Stimulated activated CD8-positive, alpha-beta memory T cell treated with anti-CD3 and anti-CD28 coated beads, Interleukin-12 subunit alpha, Interleukin-12 subunit beta, amount 100 ng/mL, for 4 hours (primary cell): ENCODE data around the gene RABL3.
"Not testable (repeated sequence)": the region's sequence is repeated elsewhere in the genome, so short reads cannot be mapped to it uniquely, and the experiment has no call there.

Source experiments
- DNase-seq: peaks from one replicate; pipeline ENCODE4 v3.0.0-alpha.2; 2020; ENCODE audit warnings: low read depth

RABL3 gene

GRCh38 chr3:120743556-120744195 is 1.4 kb upstream of the RABL3 start:
- no peak for DNase-seq

GRCh38 chr3:120742849-120743365 is 591 bp upstream of the RABL3 start:
- DNase-seq = no peak

DNA sequence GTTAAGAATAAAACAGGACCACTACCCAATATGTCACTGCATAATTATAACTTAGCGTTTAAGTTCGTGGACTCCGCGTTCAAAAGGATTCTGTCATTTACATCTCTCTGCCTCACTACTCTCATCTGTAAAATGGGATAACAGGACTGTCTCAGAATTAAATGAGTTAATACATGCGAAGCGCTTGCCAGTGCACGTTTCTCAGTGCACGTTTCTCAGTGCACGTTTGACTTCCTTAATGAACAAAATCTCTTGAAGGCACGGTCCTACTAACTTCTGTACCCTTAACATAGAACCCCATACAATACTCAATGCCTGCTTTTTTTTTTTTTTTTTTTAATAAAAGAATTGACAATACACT is 499 bp downstream of the RABL3 start:
- DNase-seq = no peak

- no peak for DNase-seq
Measured at GRCh38 chr3:120741320-120741719, 996 bp downstream of the RABL3 start.

- DNase-seq = not testable (repeated sequence)
Measured at GRCh38 chr3:120738006-120738405, 4.3 kb downstream of the RABL3 start.

DNA sequence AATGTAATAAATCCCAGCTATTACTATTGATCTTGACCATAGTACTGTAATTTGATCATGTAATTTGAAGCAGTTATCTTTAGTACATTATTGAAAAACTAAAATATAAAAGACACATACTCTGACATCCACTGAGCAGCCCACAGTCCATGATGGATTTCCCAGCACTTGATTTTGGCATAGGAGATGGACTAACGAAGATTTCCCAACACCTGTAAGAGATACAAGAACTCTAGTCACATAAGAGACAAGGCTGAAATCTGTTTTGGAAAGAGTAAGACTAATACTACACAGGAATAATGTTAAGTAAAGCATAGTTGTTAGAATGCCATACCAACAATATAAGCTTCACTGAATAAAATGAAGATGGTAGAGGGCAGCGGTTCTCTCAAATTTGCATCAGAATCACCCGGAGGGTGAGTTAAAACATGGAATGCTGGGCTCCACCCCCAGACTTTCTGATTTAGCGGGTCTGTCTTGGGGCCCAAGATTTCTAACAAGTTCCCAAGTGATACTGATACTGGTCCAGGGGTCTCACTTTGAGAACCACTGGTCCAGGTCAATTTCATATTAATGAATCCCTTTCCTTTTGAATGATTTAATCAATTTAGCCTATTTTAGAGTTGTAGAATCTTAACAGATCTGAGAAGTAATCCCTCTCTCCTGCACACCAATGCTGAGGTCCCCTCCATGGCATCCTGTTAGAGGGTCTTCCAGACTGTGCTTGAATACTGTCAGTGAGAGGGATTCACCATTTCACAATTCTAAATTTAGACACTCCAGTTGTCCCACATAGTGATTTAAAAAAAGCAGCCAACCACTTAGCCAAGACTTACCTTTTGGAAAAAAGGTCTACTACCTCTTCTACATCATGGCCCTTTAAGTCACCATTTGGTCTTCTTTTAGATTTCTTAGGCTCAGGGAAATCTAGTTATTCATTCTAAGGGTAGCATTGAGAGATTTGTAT is 11.5 kb downstream of the RABL3 start:
- no peak for DNase-seq

DNA sequence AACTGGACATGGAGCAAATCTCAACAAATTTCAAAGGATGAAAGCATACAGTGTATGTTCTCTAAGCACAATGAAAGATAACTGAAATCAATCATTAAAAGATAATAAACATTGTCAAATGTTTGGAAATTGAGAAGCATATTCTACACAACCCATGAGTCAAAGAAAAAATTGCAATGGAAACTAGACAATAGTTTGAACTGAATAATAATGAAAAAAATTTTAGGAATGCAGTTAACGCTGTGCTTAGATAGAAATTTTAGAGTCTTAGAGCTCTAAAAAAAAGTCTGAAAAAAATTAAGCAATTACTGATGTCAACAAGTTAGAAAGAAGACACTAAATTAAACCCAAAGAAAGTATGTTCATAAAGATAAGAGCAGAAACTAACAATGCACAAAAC is 15.5 kb downstream of the RABL3 start:
- DNase-seq = no peak

DNA sequence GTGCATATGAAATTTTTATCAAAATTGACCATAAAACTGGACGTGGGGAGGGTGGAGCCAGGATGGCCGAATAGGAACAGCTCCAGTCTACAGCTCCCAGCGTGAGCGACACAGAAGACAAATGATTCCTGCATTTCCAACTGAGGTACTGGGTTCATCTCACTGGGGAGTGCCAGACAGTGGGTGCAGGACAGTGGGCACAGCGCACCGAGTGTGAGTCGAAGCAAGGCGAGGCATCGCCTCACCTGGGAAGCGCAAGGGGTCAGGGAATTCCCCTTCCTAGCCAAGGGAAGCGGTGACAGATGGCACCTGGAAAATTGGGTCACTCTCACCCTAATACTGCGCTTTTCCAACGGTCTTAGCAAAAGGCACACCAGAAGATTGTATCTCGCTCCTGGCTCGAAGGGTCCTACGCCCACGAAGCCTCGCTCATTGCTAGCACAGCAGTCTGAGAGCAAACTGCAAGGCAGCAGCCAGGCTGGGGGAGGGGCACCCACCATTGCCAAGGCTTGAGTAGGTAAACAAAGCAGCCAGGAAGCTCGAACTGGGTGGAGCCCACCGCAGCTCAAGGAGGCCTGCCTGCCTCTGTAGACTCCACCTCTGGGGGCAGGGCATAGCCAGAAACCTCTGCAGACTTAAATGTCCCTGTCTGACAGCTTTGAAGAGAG is 23.0 kb downstream of the RABL3 start:
- peak; percentile 35 for DNase-seq

DNA sequence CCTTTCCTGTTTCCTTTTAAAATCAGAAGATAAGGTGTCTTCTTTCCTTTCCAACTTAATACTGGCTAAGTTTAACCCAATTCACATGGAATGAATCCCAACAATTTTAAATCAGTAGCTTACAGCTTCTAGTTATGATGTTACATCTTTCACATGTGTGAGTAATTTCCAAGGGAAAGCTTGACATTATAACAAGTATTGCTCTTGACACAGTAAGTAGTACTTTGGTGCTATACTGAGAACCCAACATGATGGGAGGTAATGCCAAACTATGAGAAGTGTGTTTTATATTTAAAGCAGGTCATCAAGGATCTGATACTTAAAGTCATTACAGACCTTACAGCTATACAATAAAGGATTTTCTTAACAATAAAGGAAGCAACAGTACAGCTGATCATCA is 29.1 kb downstream of the RABL3 start:
- DNase-seq = no peak

DNA sequence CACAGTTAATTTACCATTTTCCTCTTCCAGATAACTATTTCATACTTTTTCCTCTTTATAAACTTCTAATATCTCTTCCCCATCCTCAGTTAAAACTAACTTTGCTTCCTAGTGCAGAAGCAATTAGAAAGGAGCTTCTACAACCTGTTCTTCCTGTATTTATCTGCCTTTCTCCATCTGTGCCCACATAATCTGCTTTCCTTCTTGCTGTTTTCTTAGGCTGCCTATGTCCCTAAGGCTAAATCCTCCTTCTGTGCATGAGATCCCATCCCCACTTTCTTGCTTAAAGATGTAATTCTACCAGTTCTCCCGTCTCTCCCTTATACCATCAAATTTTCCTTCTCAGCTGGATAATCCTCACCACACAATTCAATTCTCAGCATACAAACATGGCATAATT is 31.9 kb downstream of the RABL3 start:
- DNase-seq = no peak

- DNase-seq = no peak
Measured at GRCh38 chr3:120708408-120708807, 33.9 kb downstream of the RABL3 start.

DNA sequence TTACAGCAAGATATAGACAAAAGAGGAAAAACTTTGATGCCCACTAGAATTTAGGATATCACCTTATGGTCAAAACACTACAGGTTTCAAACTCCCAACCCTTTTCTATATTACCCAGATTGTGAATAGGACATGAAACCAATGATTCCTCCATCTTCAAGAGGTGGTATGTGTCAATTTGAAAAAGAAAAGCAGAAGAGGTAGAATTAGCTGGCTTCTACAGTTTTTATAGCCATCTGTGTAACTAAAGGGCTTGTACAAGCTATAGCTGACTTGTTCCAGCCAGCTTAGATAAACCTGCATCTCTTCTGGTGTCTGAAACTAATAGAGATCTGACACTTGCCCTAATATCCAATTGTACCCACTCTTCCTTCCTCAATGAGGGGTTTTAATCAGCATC is 35.4 kb downstream of the RABL3 start:
- DNase-seq = no peak

GRCh38 chr3:120705884-120706582 is 36.3 kb downstream of the RABL3 start:
- no peak for DNase-seq

GRCh38 chr3:120699333-120699732 is 43.0 kb downstream of the RABL3 start:
- no peak for DNase-seq

- DNase-seq = no peak
Measured at GRCh38 chr3:120693439-120694171, 48.7 kb downstream of the RABL3 start.

DNA sequence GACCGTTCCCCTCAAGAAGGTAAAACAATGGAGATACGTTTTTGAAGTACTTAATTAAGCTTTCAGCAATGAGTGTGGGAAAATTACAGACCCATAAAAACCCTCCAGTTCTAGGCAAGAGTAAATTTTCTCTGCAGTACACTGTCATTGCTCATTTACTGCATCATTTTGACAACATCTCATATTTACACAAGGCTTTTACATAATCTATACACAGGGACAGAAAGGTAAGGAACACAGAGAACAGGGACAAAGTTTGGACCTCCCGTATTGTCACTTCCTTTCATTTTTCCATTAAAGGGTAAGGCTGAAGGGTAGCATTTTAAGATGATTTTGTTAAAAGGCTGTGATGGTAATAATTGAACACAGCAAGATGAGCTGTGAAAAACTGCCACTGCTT is 52.9 kb downstream of the RABL3 start:
- DNase-seq = no peak

- DNase-seq = no peak
Measured at GRCh38 chr3:120688121-120688520, 54.2 kb downstream of the RABL3 start.

DNA sequence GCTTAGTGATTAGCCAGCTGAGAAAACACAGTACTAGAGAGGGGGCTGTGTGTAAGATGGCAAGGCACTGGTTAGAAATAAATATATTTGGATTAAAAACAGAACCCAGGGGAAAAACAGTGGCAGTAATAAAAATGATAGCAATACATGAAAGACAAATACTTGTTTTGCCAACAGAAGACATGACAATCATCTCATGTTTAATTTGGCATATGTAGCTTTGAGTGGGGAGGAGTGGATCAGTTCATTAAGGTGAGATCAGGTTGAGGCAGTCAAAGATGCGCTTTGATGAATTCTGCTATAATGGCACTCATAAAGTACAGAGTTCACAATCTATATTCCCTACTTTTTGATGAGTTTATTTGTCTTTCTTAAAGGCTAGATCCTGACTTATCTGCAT is 56.9 kb downstream of the RABL3 start:
- DNase-seq = no peak

DNA sequence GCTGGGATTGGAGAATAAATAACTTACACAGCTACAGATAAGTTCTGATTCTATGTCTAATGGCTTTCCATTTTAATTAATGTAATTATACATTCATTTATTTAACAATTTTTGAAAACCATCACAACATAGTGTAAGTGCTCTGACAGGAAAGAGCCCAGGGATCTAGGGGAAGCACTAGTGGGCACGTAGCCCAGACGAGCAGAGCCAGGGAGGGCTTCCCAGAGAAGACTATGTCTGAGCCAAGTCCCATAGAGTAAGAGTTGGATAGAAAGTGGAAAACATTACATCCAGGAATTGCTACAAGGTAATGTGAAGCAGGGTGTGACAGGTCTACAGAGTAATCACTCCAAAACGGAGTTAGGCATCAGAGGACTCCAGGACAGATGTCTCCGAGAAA is 57.4 kb downstream of the RABL3 start:
- DNase-seq = no peak

GRCh38 chr3:120683671-120684301 is 58.5 kb downstream of the RABL3 start:
- no peak for DNase-seq

DNA sequence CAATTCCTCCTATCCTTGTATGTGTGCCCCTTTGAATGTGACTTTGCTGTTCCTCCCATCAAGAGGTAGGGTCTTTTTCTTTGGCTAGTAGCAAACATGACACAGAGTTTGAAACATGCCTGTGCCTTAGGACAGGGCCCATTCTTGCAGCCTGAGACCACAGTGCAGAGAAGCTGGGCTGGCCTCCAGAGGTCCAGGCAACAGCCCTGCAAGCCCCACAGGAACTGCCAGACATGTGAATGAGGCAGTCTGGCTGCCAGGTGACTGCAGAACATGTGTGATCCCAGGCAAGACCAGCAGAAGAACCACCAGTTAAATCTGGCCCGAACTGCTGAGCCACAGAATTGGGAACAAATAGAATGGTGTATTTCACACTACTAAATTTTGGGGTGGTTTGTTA is 59.1 kb downstream of the RABL3 start:
- DNase-seq = no peak
